ENCODE data around the gene GRAMD4. TPM values are rescaled to one million over a fixed set of nuclear protein-coding genes. Genes with fewer than 3 reads are reported as not detected.

GRAMD4 gene
- total and polyA plus RNA-seq, 10 of the 15 experiments (the other 5 are each of a cell fraction or from before 2014, with no cell fraction given): 0.21 to 45.5 (median 10.6) TPM

- no peak for TF ChIP-seq ZNF592 (IDR thresholded peaks at IDR 0.05)
- TF ChIP-seq HDAC6 (IDR thresholded peaks at IDR 0.05; ENCODE audit: unreplicated experiment): no peak
- TF ChIP-seq FOS (IDR thresholded peaks at IDR 0.05; ENCODE audit: borderline replicate concordance, extremely low read depth, insufficient read length): no peak
Measured at GRCh38 chr22:46633334-46633890, 13.2 kb downstream of the GRAMD4 start (continued).

DNA sequence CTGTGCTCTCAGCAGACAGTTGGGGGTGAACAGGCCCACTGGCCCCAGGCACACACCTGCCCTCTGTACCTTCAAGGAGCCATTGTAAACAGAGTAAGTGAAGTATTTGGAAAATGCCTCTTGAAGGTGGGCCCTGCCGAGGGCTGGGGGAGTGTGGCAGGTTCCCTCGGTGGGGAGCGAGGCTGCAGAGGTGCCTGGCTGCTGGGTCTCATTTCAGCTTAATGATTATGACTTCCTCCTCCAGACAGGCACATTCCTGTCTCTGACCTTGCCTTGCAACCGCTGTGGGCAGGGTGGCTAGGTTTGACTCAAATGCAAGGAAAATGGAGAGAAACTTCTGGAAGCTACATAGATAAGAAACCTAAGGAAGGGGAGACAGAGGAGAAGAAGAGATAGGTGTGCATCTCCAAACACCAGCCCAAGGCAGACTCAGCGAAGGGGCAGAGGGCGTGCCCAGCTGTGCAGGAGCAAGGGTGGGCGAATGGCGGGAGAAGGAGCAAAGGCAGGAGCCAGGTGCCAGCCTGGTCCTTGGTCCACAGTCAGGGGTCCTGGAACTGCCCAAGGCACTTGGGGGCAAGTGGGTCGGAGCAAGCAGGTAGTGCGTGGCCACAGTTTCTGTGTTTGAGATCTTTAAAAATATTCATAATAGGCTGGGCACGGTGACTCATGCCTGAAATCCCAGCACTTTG is 14.0 kb downstream of the GRAMD4 start:
- Histone ChIP-seq H2AFZ (ENCODE audit: control insufficient read depth, low read depth, low read length) (no peak overlapping the region), H3K4me2 (ENCODE audit: control insufficient read depth, insufficient read depth) (no peak overlapping the region), H3K9ac (ENCODE audit: control insufficient read depth, insufficient read depth, low read length) (no peak overlapping the region), H3K4me1 (ENCODE audit: control insufficient read depth, insufficient read depth, low read length) (no peaks in the 10 kb centered on the region), H3K27ac (ENCODE audit: control insufficient read depth, insufficient read depth) (no peak overlapping the region), H3K9me3 (replicated peaks; ENCODE audit: control insufficient read depth, insufficient read depth, low read length) (no peaks in the 10 kb centered on the region), H3K4me3 (no peak overlapping the region), H4K20me1 (ENCODE audit: control insufficient read depth, insufficient read depth) (no peaks in the 10 kb centered on the region), H3K79me2 (ENCODE audit: control insufficient read depth, insufficient read depth, low read length) (no peaks in the 10 kb centered on the region), H3K27me3 (replicated peaks in 1 of 2; ENCODE audit: control insufficient read depth in 2 of 2, insufficient read depth in 2 of 2, low read length in 1 of 2) (no peaks in the 10 kb centered on the region), H3K36me3 (ENCODE audit: control insufficient read depth in 2 of 2, insufficient read depth in 2 of 2, low read length in 1 of 2) (peaks cover 0 to 5% of the 10 kb centered on the region in 2 experiments; a peak in 2 of 4 replicates)
- TF ChIP-seq RB1 (IDR thresholded peaks at IDR 0.05; ENCODE audit: borderline replicate concordance) (no peak), POLR2AphosphoS2 (IDR thresholded peaks at IDR 0.05; ENCODE audit: low read depth, low read length) (no peak), IKZF2 (IDR thresholded peaks at IDR 0.05) (no peak), NRF1 (conservative IDR thresholded peaks at IDR 0.05; ENCODE audit: low read depth, low read length) (no peak), JUNB (IDR thresholded peaks at IDR 0.05) (no peak), ZNF384 (IDR thresholded peaks at IDR 0.05; ENCODE audit: borderline replicate concordance, low read depth, low read length) (no peak), RCOR1 (conservative IDR thresholded peaks at IDR 0.05; ENCODE audit: low read depth, low read length) (no peak)
- TF ChIP-seq, protein P1, sequence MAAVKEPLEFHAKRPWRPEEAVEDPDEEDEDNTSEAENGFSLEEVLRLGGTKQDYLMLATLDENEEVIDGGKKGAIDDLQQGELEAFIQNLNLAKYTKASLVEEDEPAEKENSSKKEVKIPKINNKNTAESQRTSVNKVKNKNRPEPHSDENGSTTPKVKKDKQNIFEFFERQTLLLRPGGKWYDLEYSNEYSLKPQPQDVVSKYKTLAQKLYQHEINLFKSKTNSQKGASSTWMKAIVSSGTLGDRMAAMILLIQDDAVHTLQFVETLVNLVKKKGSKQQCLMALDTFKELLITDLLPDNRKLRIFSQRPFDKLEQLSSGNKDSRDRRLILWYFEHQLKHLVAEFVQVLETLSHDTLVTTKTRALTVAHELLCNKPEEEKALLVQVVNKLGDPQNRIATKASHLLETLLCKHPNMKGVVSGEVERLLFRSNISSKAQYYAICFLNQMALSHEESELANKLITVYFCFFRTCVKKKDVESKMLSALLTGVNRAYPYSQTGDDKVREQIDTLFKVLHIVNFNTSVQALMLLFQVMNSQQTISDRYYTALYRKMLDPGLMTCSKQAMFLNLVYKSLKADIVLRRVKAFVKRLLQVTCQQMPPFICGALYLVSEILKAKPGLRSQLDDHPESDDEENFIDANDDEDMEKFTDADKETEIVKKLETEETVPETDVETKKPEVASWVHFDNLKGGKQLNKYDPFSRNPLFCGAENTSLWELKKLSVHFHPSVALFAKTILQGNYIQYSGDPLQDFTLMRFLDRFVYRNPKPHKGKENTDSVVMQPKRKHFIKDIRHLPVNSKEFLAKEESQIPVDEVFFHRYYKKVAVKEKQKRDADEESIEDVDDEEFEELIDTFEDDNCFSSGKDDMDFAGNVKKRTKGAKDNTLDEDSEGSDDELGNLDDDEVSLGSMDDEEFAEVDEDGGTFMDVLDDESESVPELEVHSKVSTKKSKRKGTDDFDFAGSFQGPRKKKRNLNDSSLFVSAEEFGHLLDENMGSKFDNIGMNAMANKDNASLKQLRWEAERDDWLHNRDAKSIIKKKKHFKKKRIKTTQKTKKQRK (IDR thresholded peaks at IDR 0.05; ENCODE audit: low read depth, low read length): no peak
- ChIA-PET RAD21 (ENCODE audit: unreplicated experiment) (no interaction called here), CTCF (no interaction called here), POLR2A (no interaction called here), SMC1A (ENCODE audit: uncharacterized antibody, unreplicated experiment) (interaction anchor here (0.9 kb wide), 1 partner anchor 70 kb away, joined by 5 read pairs; no protein-coding TSS in a partner anchor)
- ATAC-seq: no peak
- no peak for FAIRE-seq
- BruUV-seq (replicated peaks): no TSS peak
- DNase-seq (ENCODE audit: low read depth, low spot score): no peak
- WGBS (ENCODE audit: insufficient coverage, insufficient replicate concordance, low lambda C conversion rate, missing lambda C conversion rate): 80% methylated on average over 11 of the region's 11 CpGs
- intact Hi-C loops (cut with micrococcal nuclease; ENCODE audit: unreplicated experiment): no loop called here
- in situ Hi-C loops (cut with MboI): no loop called here
